ENCODE measurements around the gene LRRC4C.

LRRC4C gene

DNA sequence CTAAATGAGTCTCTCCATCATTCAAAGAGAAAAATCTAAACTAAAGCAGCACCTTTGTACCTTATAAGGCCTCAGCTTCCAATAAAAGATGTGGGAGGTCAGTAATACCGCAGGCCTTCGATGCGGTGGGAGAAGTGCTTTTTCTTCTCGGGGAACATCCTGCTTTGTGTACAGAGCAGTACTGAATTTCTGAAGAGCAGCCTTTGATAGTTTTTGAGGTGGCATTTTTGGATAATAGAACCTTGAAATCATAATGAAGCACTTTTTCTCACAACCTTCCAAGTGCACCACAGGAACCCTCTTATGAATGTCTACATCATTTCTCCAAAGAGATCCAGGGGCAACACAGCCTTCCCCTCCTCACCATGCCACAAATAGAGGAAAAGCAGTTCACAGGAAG is 39.6 kb downstream of the LRRC4C start:
- in situ Hi-C loops (cut with MboI; ENCODE audit: low sequenced_read_pairs) = no loop called here

DNA sequence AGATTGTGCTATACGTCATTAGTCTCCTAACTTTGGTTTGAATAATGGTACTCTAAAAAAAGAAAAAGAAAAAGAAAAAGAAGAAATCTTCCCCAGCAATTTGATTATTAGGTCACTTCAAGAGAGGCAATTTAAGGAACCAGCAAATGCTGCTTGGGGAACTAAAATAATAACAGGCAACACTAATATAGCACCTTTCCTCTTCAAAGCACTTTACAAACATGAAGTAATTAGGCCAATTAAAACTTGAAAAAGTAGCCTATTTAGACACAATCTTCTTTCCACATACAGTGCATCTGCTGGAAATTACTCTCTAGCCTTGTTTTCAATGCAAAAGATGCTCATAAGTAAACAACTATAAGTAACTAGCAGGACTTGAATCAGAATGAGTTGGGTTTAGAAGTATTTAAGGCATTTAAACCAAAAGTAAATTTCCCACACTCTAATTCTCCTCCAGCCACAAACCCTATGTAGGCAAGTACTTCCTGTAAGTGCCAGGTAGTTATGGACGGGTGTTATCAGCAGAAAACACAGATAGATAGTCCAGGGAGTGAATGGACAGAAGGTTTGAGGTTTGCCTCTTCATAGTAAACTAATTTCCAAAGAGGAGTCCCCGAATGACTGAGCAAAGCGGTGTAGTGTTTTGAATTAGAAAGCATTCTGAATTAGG is 44.5 kb downstream of the LRRC4C start:
- in situ Hi-C loops (cut with MboI; ENCODE audit: low sequenced_read_pairs) = no loop called here

DNA sequence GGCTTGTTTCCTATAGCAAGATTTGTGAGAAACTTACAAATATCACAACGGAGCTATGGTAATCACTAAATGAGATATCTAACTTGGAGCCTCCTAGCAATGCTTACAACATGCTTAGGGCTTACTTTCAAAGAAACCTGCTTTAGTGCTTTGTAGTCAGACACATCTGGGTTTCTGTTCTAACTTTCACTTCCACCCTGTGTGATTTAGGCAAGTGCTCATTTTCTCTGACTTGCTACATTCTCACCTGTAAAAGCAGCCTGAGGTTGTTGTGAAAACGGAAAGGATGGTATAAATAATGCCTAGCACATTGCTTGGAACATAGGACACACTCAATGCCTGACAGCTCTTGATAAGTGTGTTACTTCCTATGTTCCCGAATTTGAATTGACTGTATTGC is 45.6 kb downstream of the LRRC4C start:
- in situ Hi-C loops (cut with MboI; ENCODE audit: low sequenced_read_pairs) = no loop called here

- in situ Hi-C loops (cut with MboI; ENCODE audit: low sequenced_read_pairs) = no loop called here
Measured at GRCh38 chr11:41405812-41406211, 53.6 kb downstream of the LRRC4C start.

DNA sequence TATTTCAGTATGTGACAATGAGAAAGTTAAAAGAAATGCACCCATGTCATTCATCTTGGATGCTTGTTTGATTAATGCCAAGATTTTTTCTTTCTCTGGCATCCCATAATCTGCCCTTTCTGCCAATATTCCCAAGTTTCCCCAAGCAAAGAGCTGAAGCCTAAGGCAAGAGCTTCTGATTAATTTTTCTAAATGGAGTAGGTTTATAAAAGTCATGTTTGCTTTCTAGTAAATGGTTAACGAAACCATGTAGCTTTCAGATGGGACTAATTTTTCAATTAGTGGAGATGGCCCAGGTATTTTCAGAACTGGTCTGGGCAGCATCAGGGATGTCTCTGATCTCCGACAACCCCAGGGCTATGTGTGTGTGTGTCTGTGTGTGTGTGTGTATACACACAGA is 55.3 kb downstream of the LRRC4C start:
- in situ Hi-C loops (cut with MboI; ENCODE audit: low sequenced_read_pairs) = no loop called here

DNA sequence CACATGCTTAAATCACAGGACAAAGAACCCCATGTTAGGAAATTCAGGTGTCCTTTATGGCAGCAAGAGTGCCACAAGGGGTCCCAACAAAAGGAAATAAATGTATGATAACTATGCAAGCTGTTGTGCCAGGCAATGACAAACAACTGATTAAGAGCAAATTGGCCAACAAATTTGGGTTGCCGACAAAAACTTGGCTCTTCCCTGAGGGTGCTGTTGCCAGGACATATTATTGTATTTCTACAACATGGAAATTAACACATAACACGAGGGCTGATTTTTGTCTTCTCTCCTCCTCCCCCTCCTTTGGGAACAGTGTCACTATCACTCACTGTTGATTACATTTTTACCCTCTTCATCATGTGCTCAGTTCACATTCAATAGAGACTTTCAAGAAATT is 56.0 kb downstream of the LRRC4C start:
- in situ Hi-C loops (cut with MboI; ENCODE audit: low sequenced_read_pairs) = no loop called here

DNA sequence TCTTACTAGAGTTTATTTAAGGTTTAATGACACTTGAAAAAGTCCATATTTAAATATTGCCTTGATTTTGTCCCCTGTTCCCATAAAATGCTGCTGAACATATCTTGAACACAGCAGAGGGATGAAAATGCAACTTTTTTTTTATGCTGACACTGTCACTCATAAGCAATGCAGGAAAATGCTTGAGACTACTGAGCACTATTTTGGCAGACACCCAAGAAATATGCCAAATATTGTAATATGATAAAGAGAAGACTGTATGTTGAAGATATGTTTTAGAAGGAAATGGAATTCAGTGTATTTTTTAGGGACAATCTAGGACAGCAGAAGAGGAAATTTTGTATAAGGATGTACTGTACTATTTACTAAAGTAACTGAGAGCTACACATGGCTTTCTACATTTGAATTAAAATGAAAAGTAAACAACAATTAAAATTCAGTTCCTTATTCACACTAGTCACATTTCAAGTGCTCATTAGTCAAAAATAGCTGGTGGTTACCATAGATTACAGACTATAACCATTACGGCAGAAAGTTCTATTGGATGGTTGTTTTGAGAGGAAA is 58.6 kb downstream of the LRRC4C start:
- in situ Hi-C loops (cut with MboI; ENCODE audit: low sequenced_read_pairs) = no loop called here

GRCh38 chr11:41400124-41400523 is 59.3 kb downstream of the LRRC4C start:
- in situ Hi-C loops (cut with MboI; ENCODE audit: low sequenced_read_pairs) = no loop called here

DNA sequence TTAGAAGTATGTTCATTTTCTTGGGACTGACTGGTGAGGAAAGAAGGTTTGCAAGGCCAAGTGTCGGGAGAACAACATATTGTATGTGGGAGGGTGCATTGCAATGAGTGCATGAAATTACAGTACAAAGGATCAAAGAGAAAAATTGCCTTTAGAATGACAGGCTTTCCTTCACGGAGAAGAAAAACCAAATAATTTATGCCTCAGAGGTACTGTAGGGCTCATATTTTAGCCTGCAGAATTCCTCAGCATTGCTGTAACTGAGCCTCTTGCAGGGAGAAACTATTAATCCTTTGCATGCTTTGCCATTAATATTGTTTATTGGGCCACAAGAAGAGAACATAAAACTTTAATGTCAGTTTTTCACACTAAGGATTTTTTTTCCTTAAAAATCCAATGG is 60.1 kb downstream of the LRRC4C start:
- in situ Hi-C loops (cut with MboI; ENCODE audit: low sequenced_read_pairs) = no loop called here

DNA sequence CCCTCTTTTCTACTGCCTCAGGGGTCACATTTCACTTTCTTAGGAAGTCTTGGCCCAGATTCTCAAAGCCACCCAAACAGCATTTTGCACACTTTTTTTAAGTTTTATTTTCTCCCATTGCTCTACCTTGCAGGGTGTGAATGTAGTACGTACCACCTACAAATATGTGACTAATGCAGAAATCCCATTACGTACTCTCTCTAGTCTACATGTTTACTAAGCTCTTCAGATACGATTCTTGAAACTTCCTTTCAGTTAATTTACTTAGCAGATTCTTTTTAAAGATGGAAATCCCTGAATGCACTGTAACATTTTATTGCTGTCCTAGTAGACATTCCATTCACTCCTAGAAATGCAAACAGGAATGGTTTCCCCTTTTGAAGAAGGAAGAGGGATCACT is 61.3 kb downstream of the LRRC4C start:
- in situ Hi-C loops (cut with MboI; ENCODE audit: low sequenced_read_pairs) = no loop called here

- in situ Hi-C loops (cut with MboI; ENCODE audit: low sequenced_read_pairs) = no loop called here
Measured at GRCh38 chr11:41394521-41395195, 64.8 kb downstream of the LRRC4C start.

- in situ Hi-C loops (cut with MboI; ENCODE audit: low sequenced_read_pairs) = no loop called here
Measured at GRCh38 chr11:41392596-41392995, 66.9 kb downstream of the LRRC4C start.

GRCh38 chr11:41389623-41390130 is 69.8 kb downstream of the LRRC4C start:
- in situ Hi-C loops (cut with MboI; ENCODE audit: low sequenced_read_pairs) = no loop called here

DNA sequence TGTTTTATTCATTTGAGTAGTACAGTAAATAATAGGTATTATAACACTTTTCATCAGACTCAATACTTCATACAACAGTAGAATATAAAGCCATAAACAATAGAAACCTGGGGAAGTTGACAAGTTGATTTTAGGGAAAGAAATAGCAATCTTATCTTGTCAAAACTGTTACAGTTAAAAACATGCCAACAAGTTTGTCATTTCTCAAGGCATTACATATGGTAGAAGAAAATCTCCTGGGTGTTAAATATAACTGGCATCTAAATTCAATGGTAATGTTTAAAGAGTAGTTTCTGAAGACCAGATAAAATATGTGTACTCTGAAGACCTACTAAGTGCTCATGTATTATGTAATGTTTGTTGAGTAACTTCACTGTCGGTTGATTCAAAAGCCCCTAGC is 75.1 kb downstream of the LRRC4C start:
- in situ Hi-C loops (cut with MboI; ENCODE audit: low sequenced_read_pairs) = no loop called here

DNA sequence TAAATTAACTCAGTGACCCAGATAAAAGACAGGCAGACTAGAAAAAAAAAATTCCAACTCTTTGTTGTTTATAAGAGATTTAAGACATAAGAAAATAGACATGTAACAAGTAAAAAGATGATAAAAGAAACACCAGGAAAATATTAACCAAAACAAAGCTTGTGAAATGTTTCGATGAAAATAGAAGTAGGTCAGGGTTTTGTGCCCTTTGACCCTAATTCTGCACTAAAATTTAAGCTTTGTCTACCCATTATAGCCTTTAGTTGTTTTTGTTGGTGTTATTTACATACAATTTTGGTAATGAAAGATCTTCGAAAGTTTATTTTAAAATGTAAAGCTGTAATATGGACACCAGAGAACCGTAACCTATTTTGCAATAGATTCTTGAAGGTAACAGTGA is 75.7 kb downstream of the LRRC4C start:
- in situ Hi-C loops (cut with MboI; ENCODE audit: low sequenced_read_pairs) = no loop called here

DNA sequence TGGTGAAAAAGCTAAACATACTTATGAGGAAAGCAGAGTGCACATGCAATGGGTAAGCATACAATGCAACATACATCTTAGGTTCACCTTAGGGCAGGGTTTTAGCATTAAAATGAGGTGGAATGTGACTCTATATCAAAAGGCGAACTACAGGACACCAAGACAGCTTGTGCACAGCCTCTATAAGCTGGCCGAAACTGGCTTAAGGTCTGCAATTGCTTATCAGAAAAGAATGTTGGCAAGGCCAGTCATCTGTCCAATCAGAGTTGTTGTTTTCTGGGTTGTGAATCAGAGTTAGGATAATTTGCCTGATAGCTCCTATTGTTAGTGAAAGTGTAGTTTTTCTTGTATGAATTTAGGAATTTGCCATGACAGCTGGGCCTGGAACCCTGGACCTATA is 76.5 kb downstream of the LRRC4C start:
- in situ Hi-C loops (cut with MboI; ENCODE audit: low sequenced_read_pairs) = no loop called here

- in situ Hi-C loops (cut with MboI; ENCODE audit: low sequenced_read_pairs) = no loop called here
Measured at GRCh38 chr11:41379084-41379483, 80.4 kb downstream of the LRRC4C start.

GRCh38 chr11:41377709-41378394 is 81.6 kb downstream of the LRRC4C start:
- in situ Hi-C loops (cut with MboI; ENCODE audit: low sequenced_read_pairs) = no loop called here

DNA sequence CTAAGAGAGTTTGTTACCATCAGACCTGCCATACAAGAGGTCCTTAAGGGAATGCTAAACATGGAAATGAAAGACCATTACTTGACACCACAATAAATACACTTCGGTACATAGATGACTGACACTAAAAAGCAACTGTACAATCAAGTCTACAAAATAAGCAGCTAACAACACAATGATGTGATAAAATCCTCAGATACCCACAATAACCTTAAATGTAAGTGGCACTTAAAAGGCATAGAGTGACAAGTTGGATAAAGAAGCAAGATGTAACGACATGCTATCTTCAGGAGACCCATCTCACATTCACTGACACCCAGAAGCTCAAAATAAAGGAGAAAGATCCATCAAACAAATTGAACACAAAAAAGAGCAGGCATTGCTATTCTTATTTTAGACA is 107.6 kb downstream of the LRRC4C start:
- in situ Hi-C loops (cut with MboI; ENCODE audit: low sequenced_read_pairs) = no loop called here

- in situ Hi-C loops (cut with MboI; ENCODE audit: low sequenced_read_pairs) = no loop called here
Measured at GRCh38 chr11:41346042-41346441, 113.4 kb downstream of the LRRC4C start.

GRCh38 chr11:41334007-41334933 is 125.2 kb downstream of the LRRC4C start:
- in situ Hi-C loops (cut with MboI; ENCODE audit: low sequenced_read_pairs) = no loop called here

Measured in hTERT RPE-1 (cell line).